Hepatocyte (in vitro differentiated cells): ENCODE data around the gene ASS1. TPM values are rescaled to one million over a fixed set of nuclear protein-coding genes. Genes with fewer than 3 reads are reported as not detected.

Experiments used
- DNase-seq: peaks from one replicate; pipeline ENCODE4 v3.0.0-alpha.2; 2016; ENCODE audit warnings: low spot score
- H2AFZ ChIP-seq: fragments of 200-600 bp; sonication (generic); 2 replicates; pipeline ENCODE4 v1.6.0; 2016; ENCODE audit warnings: antibody characterized with exemption, mild to moderate bottlenecking
- H3K27ac ChIP-seq: fragments of 200-600 bp; sonication (generic); 2 replicates; pipeline ENCODE4 v1.5.1; 2016; ENCODE audit warnings: mild to moderate bottlenecking
- H3K27me3 ChIP-seq: fragments of 200-600 bp; sonication (generic); 2 replicates; pipeline ENCODE4 v1.6.1; 2016
- H3K36me3 ChIP-seq: fragments of 200-600 bp; sonication (generic); replicated peaks from 2 replicates; pipeline ENCODE4 v1.5.1; 2016; ENCODE audit warnings: low read depth; ENCODE audit not compliant: insufficient read depth
- H3K4me1 ChIP-seq: fragments of 200-600 bp; sonication (generic); 2 replicates; pipeline ENCODE4 v1.5.1; 2016; ENCODE audit warnings: mild to moderate bottlenecking, moderate library complexity; ENCODE audit not compliant: insufficient read depth
- H3K4me2 ChIP-seq: fragments of 200-600 bp; sonication (generic); 2 replicates; pipeline ENCODE4 v1.6.0; 2016
- H3K4me3 ChIP-seq: fragments of 200-600 bp; sonication (generic); 2 replicates; pipeline ENCODE4 v1.5.1; 2016; ENCODE audit warnings: mild to moderate bottlenecking
- H3K79me2 ChIP-seq: fragments of 200-600 bp; sonication (generic); 2 replicates; pipeline ENCODE4 v1.6.0; 2017; ENCODE audit warnings: mild to moderate bottlenecking
- H3K9me2 ChIP-seq: fragments of 200-600 bp; sonication (generic); replicated peaks from 2 replicates; pipeline ENCODE4 v1.6.0; 2017; ENCODE audit warnings: mild to moderate bottlenecking; ENCODE audit not compliant: insufficient read depth
- H3K9me3 ChIP-seq: fragments of 200-600 bp; sonication (generic); 2 replicates; pipeline ENCODE4 v1.5.1; 2016; ENCODE audit warnings: low read depth, mild to moderate bottlenecking
- H4K20me1 ChIP-seq: fragments of 200-600 bp; sonication (generic); 2 replicates; pipeline ENCODE4 v1.6.0; 2016; ENCODE audit warnings: mild to moderate bottlenecking; ENCODE audit not compliant: insufficient read depth, poor library complexity, severe bottlenecking
- EZH2 ChIP-seq: fragments of 200-600 bp; sonication (generic); IDR thresholded peaks from 2 replicates; pipeline ENCODE4 v1.6.1; 2016; ENCODE audit warnings: antibody characterized with exemption, mild to moderate bottlenecking, borderline replicate concordance
- EZH2phosphoT487 ChIP-seq: fragments of 200-600 bp; sonication (generic); IDR thresholded peaks from one replicate; pipeline ENCODE4 v1.6.1; 2018; ENCODE audit warnings: antibody characterized with exemption, mild to moderate bottlenecking, low read depth, moderate library complexity; ENCODE audit not compliant: unreplicated experiment, severe bottlenecking
- WGBS: methylation state at CpG from one replicate; pipeline ENCODE4 v1.1.6; 2016; ENCODE audit warnings: low lambda C conversion rate; ENCODE audit errors: missing lambda C conversion rate; 5-methylcytosine and 5-hydroxymethylcytosine counted together
- polyA plus RNA-seq: library from polyadenylated mRNA; unstranded; fragments of >200 nt; fragmentation: Nextera tagmentation; extraction: Ambion mirVana; gene quantifications from 2 replicates; pipeline ENCODE4 v1.2.1, GENCODE V29; 2016
- total RNA-seq: library from RNA; depleted of rRNA; stranded (reverse); fragments of >200 nt; gene quantifications from 2 replicates; pipeline ENCODE4 v1.2.3, GENCODE V29; 2014
- TF ChIP-seq, protein P1 (sequence below): fragments of 200-600 bp; sonication (generic); IDR thresholded peaks from 2 replicates; pipeline ENCODE4 v1.5.1; 2016; ENCODE audit warnings: antibody characterized with exemption, mild to moderate bottlenecking; ENCODE audit not compliant: poor library complexity

ASS1 gene
- total and polyA plus RNA-seq, 2 experiments from 2014 or later, result 145 to 292 TPM

- H3K4me3 ChIP-seq, result no peak overlapping the region
- no peak for TF ChIP-seq EZH2
- TF ChIP-seq EZH2phosphoT487, result no peak
- TF ChIP-seq, protein P1, sequence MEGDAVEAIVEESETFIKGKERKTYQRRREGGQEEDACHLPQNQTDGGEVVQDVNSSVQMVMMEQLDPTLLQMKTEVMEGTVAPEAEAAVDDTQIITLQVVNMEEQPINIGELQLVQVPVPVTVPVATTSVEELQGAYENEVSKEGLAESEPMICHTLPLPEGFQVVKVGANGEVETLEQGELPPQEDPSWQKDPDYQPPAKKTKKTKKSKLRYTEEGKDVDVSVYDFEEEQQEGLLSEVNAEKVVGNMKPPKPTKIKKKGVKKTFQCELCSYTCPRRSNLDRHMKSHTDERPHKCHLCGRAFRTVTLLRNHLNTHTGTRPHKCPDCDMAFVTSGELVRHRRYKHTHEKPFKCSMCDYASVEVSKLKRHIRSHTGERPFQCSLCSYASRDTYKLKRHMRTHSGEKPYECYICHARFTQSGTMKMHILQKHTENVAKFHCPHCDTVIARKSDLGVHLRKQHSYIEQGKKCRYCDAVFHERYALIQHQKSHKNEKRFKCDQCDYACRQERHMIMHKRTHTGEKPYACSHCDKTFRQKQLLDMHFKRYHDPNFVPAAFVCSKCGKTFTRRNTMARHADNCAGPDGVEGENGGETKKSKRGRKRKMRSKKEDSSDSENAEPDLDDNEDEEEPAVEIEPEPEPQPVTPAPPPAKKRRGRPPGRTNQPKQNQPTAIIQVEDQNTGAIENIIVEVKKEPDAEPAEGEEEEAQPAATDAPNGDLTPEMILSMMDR, result no peak
- H3K79me2 ChIP-seq, result peaks cover 5% of the 10 kb centered on the region
- no peaks in the 10 kb centered on the region for H3K9me2 ChIP-seq
- no peaks in the 10 kb centered on the region for H3K9me3 ChIP-seq
- H4K20me1 ChIP-seq, result no peaks in the 10 kb centered on the region
- H3K27me3 ChIP-seq, result no peaks in the 10 kb centered on the region
- no peaks in the 10 kb centered on the region for H3K36me3 ChIP-seq
- no peak overlapping the region for H3K27ac ChIP-seq
- H3K4me1 ChIP-seq, result peaks cover 25% of the 10 kb centered on the region
- no peak overlapping the region for H2AFZ ChIP-seq
- H3K4me2 ChIP-seq, result no peak overlapping the region
- 95% methylated on average over 9 of the region's 10 CpGs for WGBS
- no peak for DNase-seq
Observed at GRCh38 chr9:130454096-130454811, 9.5 kb downstream of the ASS1 start.

GRCh38 chr9:130454812-130455325, 10.1 kb downstream of the ASS1 start:
- H3K9me3 ChIP-seq, result no peaks in the 10 kb centered on the region
- H4K20me1 ChIP-seq, result no peaks in the 10 kb centered on the region
- WGBS, result 33% methylated on average over 3 of the region's 3 CpGs

DNA sequence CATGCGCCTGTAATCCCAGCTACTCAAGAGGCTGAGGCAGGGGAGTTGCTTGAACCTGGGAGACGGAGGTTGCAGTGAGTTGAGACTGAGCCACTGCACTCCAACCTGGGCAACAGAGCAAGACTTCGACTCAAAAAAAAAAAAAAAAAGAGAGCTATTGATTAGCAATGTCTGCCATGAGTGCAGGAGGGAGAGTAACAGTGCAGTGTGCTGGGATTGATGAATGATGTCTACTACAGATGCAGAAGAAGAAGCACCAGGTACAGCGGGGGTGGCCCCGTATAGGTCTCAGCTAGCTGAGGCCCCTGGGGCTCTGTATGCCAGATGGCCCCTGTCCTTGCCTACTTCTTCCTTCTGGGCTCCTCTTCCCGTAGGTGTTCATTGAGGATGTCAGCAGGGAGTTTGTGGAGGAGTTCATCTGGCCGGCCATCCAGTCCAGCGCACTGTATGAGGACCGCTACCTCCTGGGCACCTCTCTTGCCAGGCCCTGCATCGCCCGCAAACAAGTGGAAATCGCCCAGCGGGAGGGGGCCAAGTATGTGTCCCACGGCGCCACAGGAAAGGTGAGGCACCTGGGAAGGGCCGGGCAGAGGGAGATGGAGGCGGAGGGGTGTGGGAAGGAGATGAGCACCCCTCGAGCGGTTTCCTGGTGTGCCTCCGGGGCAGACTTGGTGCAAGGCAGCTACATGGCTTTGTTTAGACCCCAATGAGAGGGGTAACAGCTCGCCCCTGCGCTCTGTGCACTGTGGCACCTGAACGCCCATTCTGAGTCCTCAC, 13.5 kb downstream of the ASS1 start:
- DNase-seq, result no peak
- Histone ChIP-seq H3K9me2 (no peaks in the 10 kb centered on the region), H3K9me3 (no peaks in the 10 kb centered on the region), H3K4me2 (no peak overlapping the region), H3K27me3 (no peaks in the 10 kb centered on the region), H3K36me3 (no peaks in the 10 kb centered on the region), H3K79me2 (no peaks in the 10 kb centered on the region), H4K20me1 (no peaks in the 10 kb centered on the region), H3K27ac (no peak overlapping the region), H3K4me1 (no peaks in the 10 kb centered on the region), H2AFZ (no peak overlapping the region), H3K4me3 (no peak overlapping the region)
- WGBS, result 92% methylated on average over 23 of the region's 23 CpGs
- no peak for TF ChIP-seq EZH2
- TF ChIP-seq, protein P1, result no peak
- TF ChIP-seq EZH2phosphoT487, result no peak

More at GRCh38 chr9:130454812-130455325, 10.1 kb downstream of the ASS1 start:
- H3K27ac ChIP-seq, result no peak overlapping the region
- peaks cover 22% of the 10 kb centered on the region for H3K4me1 ChIP-seq
- H3K4me2 ChIP-seq, result no peak overlapping the region
- no peaks in the 10 kb centered on the region for H3K27me3 ChIP-seq
- H3K4me3 ChIP-seq, result no peak overlapping the region
- no peak for DNase-seq
- no peaks in the 10 kb centered on the region for H3K9me2 ChIP-seq
- H3K79me2 ChIP-seq, result no peaks in the 10 kb centered on the region
- H2AFZ ChIP-seq, result no peak overlapping the region
- TF ChIP-seq EZH2 (no peak), EZH2phosphoT487 (no peak)
- TF ChIP-seq, protein P1, result no peak
- H3K36me3 ChIP-seq, result no peaks in the 10 kb centered on the region
